Immature natural killer cell (primary cell): ENCODE results near the gene ATAD1. TPM values are rescaled to one million over a fixed set of nuclear protein-coding genes. Genes with fewer than 3 reads are reported as not detected.
"Not testable (repeated sequence)": the region's sequence is repeated elsewhere in the genome, so short reads cannot be mapped to it uniquely, and the experiment has no call there.

Experiments used
- DNase-seq, 3 donors: peaks; one replicate each; pipeline ENCODE4 v3.0.0; 2022; ENCODE audit warnings: mixed read lengths in 1 of 3
- H3K27ac Mint-ChIP-seq, 6 donors: one replicate each; pipeline ENCODE4 v1.8.0; 2020; ENCODE audit warnings: mixed read lengths in 6 of 6, mild to moderate bottlenecking in 5 of 6, inconsistent platforms in 4 of 6, moderate library complexity in 3 of 6
- H3K27me3 Mint-ChIP-seq, 3 donors: one replicate each; pipeline ENCODE4 v1.8.0; 2020 to 2021; ENCODE audit warnings: low read depth in 3 of 3, mild to moderate bottlenecking in 3 of 3, mixed read lengths in 3 of 3, moderate library complexity in 3 of 3, inconsistent platforms in 1 of 3
- H3K36me3 Mint-ChIP-seq, 3 donors: one replicate each; pipeline ENCODE4 v1.8.0; 2020; ENCODE audit warnings: mixed read lengths in 3 of 3, inconsistent platforms in 2 of 3, mild to moderate bottlenecking in 2 of 3
- H3K4me1 Mint-ChIP-seq, 2 donors: one replicate each; pipeline ENCODE4 v1.8.0; 2020; ENCODE audit warnings: inconsistent platforms in 2 of 2, mild to moderate bottlenecking in 2 of 2, mixed read lengths in 2 of 2, moderate library complexity in 1 of 2
- H3K4me3 Mint-ChIP-seq, 5 donors: one replicate each; pipeline ENCODE4 v1.8.0; 2020; ENCODE audit warnings: mild to moderate bottlenecking in 5 of 5, mixed read lengths in 5 of 5, inconsistent platforms in 3 of 5, moderate library complexity in 3 of 5
- H3K9me3 Mint-ChIP-seq, 6 donors: one replicate each; pipeline ENCODE4 v1.8.0; 2020; ENCODE audit warnings: mild to moderate bottlenecking in 6 of 6, mixed read lengths in 6 of 6, inconsistent platforms in 4 of 6, moderate library complexity in 3 of 6
- polyA plus RNA-seq, 3 donors: library from polyadenylated mRNA; unstranded; fragments of 300-500 nt; fragmentation: Illumina TruSeq; gene quantifications; one replicate each; pipeline ENCODE4 v1.2.3, GENCODE V29; 2021

The ATAD1 gene, protein sequence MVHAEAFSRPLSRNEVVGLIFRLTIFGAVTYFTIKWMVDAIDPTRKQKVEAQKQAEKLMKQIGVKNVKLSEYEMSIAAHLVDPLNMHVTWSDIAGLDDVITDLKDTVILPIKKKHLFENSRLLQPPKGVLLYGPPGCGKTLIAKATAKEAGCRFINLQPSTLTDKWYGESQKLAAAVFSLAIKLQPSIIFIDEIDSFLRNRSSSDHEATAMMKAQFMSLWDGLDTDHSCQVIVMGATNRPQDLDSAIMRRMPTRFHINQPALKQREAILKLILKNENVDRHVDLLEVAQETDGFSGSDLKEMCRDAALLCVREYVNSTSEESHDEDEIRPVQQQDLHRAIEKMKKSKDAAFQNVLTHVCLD
- polyA plus RNA-seq = 10 to 100 TPM; 31.2 to 44.0 (median 42.1) TPM

DNA sequence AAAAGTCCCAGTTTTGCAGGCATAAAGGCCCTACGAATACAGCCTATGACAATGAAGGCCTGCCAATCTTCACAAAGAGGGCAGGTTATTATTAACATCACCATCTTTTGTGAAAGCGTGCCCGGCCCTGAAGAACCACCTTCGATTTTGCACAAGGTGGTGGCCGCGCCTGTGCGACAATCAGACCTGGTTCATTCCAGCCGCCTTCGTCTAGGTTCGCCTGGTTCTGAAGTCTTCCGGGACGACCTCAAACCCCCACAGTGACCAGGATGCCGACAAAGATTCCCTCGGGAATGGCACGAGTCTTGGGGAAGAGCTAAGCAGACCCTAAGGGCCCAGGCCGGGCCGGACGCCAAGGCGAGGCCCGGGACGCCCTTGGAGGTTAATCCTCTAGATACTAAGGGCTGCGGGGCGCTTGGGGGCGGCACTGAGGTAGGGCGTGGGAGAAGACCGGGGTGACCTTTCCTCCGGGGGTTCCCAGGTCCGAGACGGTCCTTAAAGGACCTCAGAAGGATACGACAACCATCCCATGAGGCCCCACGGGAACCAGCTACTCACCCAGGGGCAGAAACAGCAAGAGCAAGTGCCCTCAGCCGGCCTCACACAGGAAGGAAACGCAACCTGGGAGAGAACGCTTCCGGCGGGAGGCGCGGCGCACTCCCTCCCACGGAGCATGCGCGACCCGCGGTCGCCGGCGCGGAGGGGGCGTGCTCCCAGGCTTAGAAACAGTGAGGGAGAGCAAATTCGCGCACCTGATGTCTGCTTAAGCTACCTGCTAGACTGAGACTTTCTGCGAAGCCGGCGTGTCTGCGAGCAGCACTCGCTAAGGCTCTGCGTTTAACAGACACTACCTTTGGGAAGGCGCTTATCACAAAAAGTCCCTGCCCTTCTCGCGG is at the start of gene ATAD1:
Gene ATAD1 (minus strand): TSS at position 618 of the 896 bp plus-strand sequence. CDS start 3,627 bp downstream, outside the sequence.
- H3K4me1 Mint-ChIP-seq = peaks cover 44 to 58% of the 10 kb centered on the region in 2 donors
- no peaks in the 10 kb centered on the region for H3K9me3 Mint-ChIP-seq
- peak within 1 kb of the TSS; percentile 82 to 96 (median 94) for H3K27ac Mint-ChIP-seq
- H3K27me3 Mint-ChIP-seq = peaks cover 4 to 13% (median 4%) of the 10 kb centered on the region in 3 donors
- H3K4me3 Mint-ChIP-seq = peak within 1 kb of the TSS; percentile 87 to 99 (median 96)
- DNase-seq = peak; percentile 87 to 88 (median 87)
- H3K36me3 Mint-ChIP-seq = peaks cover 0 to 2% (median 0%) of the 10 kb centered on the region in 3 donors

- Mint-ChIP-seq H3K27me3 (peaks cover 11 to 19% (median 17%) of the 10 kb centered on the region in 3 donors), H3K36me3 (peaks cover 0 to 4% (median 0%) of the 10 kb centered on the region in 3 donors), H3K9me3 (no peaks in the 10 kb centered on the region), H3K4me1 (peaks cover 65 to 81% of the 10 kb centered on the region in 2 donors), H3K4me3 (peak overlapping the region; percentile 95 to 100 (median 97)), H3K27ac (peak overlapping the region in 2 of 6 donors; percentile 60 to 94)
- DNase-seq = no peak
Observed at GRCh38 chr10:87867453-87867852, 49.4 kb upstream of the ATAD1 start.

GRCh38 chr10:87866412-87866974 is 48.5 kb upstream of the ATAD1 start:
- Mint-ChIP-seq H3K4me1 (peaks cover 69 to 77% of the 10 kb centered on the region in 2 donors), H3K9me3 (no peaks in the 10 kb centered on the region), H3K36me3 (peaks cover 0 to 4% (median 0%) of the 10 kb centered on the region in 3 donors), H3K4me3 (peak overlapping the region; percentile 95 to 100 (median 97)), H3K27ac (peak overlapping the region in 5 of 6 donors; percentile 2 to 94 (median 74)), H3K27me3 (peaks cover 18 to 29% (median 26%) of the 10 kb centered on the region in 3 donors)
- no peak for DNase-seq

DNA sequence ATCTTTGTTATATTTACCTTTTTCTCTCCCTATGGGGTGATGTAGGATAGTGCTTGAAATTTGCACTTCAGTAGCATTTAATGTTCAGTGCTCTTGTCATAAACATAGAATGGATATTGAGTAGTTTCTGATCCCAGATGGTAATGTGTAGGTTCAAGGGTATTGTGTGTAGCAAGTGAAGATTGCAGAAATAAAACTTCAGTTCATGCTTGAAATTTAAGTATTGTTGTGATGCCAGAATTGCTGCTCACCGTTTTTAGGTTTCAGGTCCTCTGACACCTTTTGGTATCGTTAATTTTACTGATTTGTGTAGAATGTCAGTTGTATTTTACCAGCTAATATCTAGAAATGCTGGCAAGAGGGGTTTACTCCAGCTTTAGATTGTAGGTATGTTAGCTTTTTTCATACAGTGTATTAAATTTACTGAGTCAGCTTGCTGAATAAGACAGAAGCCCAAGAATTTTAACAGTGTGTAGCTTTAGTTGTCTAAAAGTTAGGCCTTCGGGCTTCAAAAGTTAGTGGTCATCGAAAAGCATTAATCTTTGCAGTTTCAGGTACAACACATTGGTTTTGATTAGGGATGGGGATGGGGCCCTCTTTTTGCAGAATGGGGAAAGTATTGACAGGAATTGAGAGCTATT is 47.3 kb upstream of the ATAD1 start:
- peaks cover 18 to 32% (median 29%) of the 10 kb centered on the region in 3 donors for H3K27me3 Mint-ChIP-seq
- no peaks in the 10 kb centered on the region for H3K9me3 Mint-ChIP-seq
- peaks cover 0 to 4% (median 0%) of the 10 kb centered on the region in 3 donors for H3K36me3 Mint-ChIP-seq
- H3K4me3 Mint-ChIP-seq = peak overlapping the region; percentile 95 to 100 (median 97)
- H3K4me1 Mint-ChIP-seq = peaks cover 69 to 77% of the 10 kb centered on the region in 2 donors
- DNase-seq = no peak
- peak overlapping the region; percentile 93 to 97 (median 94) for H3K27ac Mint-ChIP-seq

DNA sequence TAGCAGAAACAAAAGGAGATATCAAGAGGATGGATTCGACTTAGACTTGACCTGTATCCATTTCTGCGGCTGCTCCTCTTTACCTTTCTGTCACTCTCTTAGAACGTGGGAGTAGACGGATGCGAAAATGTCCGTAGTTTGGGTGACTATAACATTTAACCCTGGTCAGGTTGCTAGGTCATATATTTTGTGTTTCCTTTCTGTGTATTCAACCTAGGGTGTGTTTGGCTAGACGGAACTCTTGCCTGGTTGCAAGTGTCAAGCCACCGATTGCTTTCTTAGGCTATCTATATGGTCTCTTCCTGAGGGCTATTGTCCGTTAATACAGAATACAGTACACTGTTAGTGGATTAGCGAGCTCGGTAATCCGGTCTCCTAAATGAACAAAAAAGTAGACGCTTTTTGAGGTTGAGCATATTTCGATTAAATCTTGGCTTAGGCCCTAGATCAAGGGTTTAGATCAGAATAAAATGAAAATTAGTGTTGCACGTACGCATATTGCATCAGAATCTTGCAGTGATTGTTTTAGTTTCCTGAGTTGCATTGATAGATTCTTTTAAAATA is 46.6 kb upstream of the ATAD1 start:
- DNase-seq = peak; percentile 18 to 37 (median 37)
- peaks cover 66 to 74% of the 10 kb centered on the region in 2 donors for H3K4me1 Mint-ChIP-seq
- peak overlapping the region; percentile 95 to 100 (median 97) for H3K4me3 Mint-ChIP-seq
- peak overlapping the region; percentile 93 to 97 (median 94) for H3K27ac Mint-ChIP-seq
- peaks cover 0 to 4% (median 0%) of the 10 kb centered on the region in 3 donors for H3K36me3 Mint-ChIP-seq
- no peaks in the 10 kb centered on the region for H3K9me3 Mint-ChIP-seq
- H3K27me3 Mint-ChIP-seq = peaks cover 18 to 34% (median 29%) of the 10 kb centered on the region in 3 donors

- peaks cover 62 to 68% of the 10 kb centered on the region in 2 donors for H3K4me1 Mint-ChIP-seq
- peak; percentile 35 to 48 (median 47) for DNase-seq
- peaks cover 18 to 34% (median 29%) of the 10 kb centered on the region in 3 donors for H3K27me3 Mint-ChIP-seq
- H3K36me3 Mint-ChIP-seq, H3K9me3 Mint-ChIP-seq: not testable (repeated sequence)
- H3K27ac Mint-ChIP-seq = peak overlapping the region; percentile 93 to 97 (median 94)
- peak overlapping the region; percentile 95 to 100 (median 97) for H3K4me3 Mint-ChIP-seq
Observed at GRCh38 chr10:87863951-87864495, 46.0 kb upstream of the ATAD1 start.

DNA sequence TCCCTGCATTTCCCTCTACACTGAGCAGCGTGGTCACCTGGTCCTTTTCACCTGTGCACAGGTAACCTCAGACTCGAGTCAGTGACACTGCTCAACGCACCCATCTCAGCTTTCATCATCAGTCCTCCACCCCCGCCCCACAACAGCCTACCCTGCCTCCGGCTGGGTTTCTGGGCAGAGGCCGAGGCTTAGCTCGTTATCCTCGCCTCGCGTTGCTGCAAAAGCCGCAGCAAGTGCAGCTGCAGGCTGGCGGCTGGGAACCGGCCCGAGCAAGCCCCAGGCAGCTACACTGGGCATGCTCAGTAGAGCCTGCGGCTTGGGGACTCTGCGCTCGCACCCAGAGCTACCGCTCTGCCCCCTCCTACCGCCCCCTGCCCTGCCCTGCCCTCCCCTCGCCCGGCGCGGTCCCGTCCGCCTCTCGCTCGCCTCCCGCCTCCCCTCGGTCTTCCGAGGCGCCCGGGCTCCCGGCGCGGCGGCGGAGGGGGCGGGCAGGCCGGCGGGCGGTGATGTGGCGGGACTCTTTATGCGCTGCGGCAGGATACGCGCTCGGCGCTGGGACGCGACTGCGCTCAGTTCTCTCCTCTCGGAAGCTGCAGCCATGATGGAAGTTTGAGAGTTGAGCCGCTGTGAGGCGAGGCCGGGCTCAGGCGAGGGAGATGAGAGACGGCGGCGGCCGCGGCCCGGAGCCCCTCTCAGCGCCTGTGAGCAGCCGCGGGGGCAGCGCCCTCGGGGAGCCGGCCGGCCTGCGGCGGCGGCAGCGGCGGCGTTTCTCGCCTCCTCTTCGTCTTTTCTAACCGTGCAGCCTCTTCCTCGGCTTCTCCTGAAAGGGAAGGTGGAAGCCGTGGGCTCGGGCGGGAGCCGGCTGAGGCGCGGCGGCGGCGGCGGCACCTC is 45.3 kb upstream of the ATAD1 start, which contains the start of the genes KLLN and PTEN:
Gene KLLN (minus strand): TSS at position 481 of the 891 bp plus-strand sequence. CDS start 1,046 bp downstream, outside the sequence.
Gene PTEN (plus strand): TSS at position 573 of the 891 bp plus-strand sequence. CDS start 845 bp downstream, outside the sequence.
- peaks cover 18 to 34% (median 29%) of the 10 kb centered on the region in 3 donors for H3K27me3 Mint-ChIP-seq
- peaks cover 55 to 61% of the 10 kb centered on the region in 2 donors for H3K4me1 Mint-ChIP-seq
- H3K27ac Mint-ChIP-seq = peak within 1 kb of the TSS; percentile 93 to 97 (median 96)
- peak within 1 kb of the TSS; percentile 96 to 100 (median 98) for H3K4me3 Mint-ChIP-seq
- peak; percentile 81 to 85 (median 83) for DNase-seq
- peaks cover 0 to 4% (median 0%) of the 10 kb centered on the region in 3 donors for H3K36me3 Mint-ChIP-seq
- H3K9me3 Mint-ChIP-seq = no peaks in the 10 kb centered on the region

DNA sequence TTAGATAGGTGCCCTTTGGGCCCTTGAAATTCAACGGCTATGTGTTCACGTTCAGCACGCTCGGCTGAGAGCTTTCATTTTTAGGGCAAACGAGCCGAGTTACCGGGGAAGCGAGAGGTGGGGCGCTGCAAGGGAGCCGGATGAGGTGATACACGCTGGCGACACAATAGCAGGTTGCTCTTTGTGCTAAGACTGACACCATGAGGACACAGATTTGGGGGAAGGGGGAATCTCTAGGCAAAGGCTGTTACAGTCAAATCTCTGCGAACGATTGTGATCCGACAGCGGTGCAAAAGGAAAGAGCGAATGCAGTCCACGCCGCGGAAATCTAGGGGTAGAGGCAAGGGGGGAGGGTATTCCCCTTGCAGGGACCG is 44.6 kb upstream of the ATAD1 start:
- H3K9me3 Mint-ChIP-seq = no peaks in the 10 kb centered on the region
- H3K27me3 Mint-ChIP-seq = peaks cover 18 to 36% (median 29%) of the 10 kb centered on the region in 3 donors
- peak overlapping the region; percentile 96 to 100 (median 98) for H3K4me3 Mint-ChIP-seq

DNA sequence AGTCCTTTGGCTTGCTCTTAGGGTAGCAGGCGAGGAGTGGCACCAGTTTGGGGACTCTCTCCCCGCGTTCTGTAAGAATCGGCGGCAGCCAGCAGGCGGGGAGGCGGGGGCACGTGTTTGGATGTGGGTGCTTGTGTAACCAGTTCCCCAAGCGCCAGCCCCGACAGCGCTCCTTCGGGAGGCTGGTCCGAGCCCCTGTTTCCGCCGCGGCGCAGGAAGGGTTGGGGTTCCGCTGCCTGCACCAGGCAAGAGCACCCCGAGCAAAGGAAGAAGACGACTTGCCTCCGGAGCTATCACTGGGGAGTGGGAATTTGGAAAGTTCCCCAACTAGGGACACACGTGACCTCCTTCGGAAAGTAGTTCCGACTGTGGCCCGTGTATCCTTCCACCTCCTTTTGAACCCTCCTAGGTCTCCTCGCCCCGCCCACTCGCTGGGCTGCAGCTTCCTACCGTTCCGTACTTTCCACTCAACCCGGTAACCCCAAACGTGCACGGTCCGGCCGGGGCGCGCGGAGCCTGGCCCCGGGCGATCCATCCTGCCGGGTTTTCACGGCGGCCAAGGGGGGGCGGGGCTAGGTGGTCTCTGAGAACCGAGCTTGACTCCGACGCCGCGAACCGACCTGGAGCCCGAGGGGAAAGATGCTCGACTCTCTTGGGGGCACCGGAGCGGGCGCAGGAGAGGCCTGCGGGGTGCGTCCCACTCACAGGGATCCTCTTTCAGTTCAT is 44.1 kb upstream of the ATAD1 start:
- Mint-ChIP-seq H3K4me3 (peak overlapping the region; percentile 96 to 100 (median 98)), H3K27me3 (peaks cover 18 to 36% (median 29%) of the 10 kb centered on the region in 3 donors), H3K36me3 (peaks cover 0 to 4% (median 0%) of the 10 kb centered on the region in 3 donors), H3K9me3 (no peaks in the 10 kb centered on the region), H3K4me1 (peaks cover 46 to 49% of the 10 kb centered on the region in 2 donors), H3K27ac (peak overlapping the region; percentile 87 to 96 (median 94))
- DNase-seq = peak; percentile 89 to 92 (median 91)

More for the DNA sequence above, 44.6 kb upstream of the ATAD1 start:
- DNase-seq = no peak
- peaks cover 50 to 55% of the 10 kb centered on the region in 2 donors for H3K4me1 Mint-ChIP-seq
- H3K27ac Mint-ChIP-seq = peak overlapping the region; percentile 87 to 96 (median 94)
- H3K36me3 Mint-ChIP-seq = peaks cover 0 to 4% (median 0%) of the 10 kb centered on the region in 3 donors

GRCh38 chr10:87861566-87861952 is 43.5 kb upstream of the ATAD1 start:
- H3K4me1 Mint-ChIP-seq = peaks cover 41 to 44% of the 10 kb centered on the region in 2 donors
- H3K36me3 Mint-ChIP-seq = peaks cover 0 to 4% (median 0%) of the 10 kb centered on the region in 3 donors
- no peaks in the 10 kb centered on the region for H3K9me3 Mint-ChIP-seq
- peak overlapping the region; percentile 96 to 100 (median 98) for H3K4me3 Mint-ChIP-seq
- peaks cover 18 to 36% (median 29%) of the 10 kb centered on the region in 3 donors for H3K27me3 Mint-ChIP-seq
- no peak for DNase-seq
- peak overlapping the region; percentile 87 to 96 (median 94) for H3K27ac Mint-ChIP-seq
